HEK293 (cell line): ENCODE measurements around the gene PRSS22.

ENCODE experiments used
- FEZF1 ChIP-seq: fragments of 450-650 bp; formaldehyde crosslinking; IDR thresholded peaks from 2 replicates; pipeline ENCODE4 v1.5.1; 2016; ENCODE audit warnings: missing biosample characterization, missing genetic modification characterization
- GLIS1 ChIP-seq: fragments of 450-650 bp; formaldehyde crosslinking; IDR thresholded peaks from 2 replicates; pipeline ENCODE4 v1.5.1; 2016; ENCODE audit warnings: missing biosample characterization, missing genetic modification characterization
- HOXA7 ChIP-seq: sonication (generic); formaldehyde crosslinking; IDR thresholded peaks from 2 replicates; pipeline ENCODE4 v1.8.1; 2022; ENCODE audit warnings: missing genetic modification reagents, borderline replicate concordance
- HOXD13 ChIP-seq: sonication (generic); formaldehyde crosslinking; IDR thresholded peaks from 2 replicates; pipeline ENCODE4 v1.8.0; 2022; ENCODE audit warnings: missing genetic modification reagents, borderline replicate concordance
- KLF10 ChIP-seq: fragments of 450-650 bp; IDR thresholded peaks from 2 replicates; pipeline ENCODE4 v1.5.1; 2018; ENCODE audit warnings: missing biosample characterization, mild to moderate bottlenecking, missing genetic modification characterization
- OSR2 ChIP-seq: fragments of 450-650 bp; formaldehyde crosslinking; IDR thresholded peaks from 2 replicates; pipeline ENCODE4 v1.5.1; 2016; ENCODE audit warnings: missing biosample characterization, missing genetic modification characterization
- PRDM4 ChIP-seq: fragments of 450-650 bp; formaldehyde crosslinking; IDR thresholded peaks from 2 replicates; pipeline ENCODE4 v1.5.1; 2017; ENCODE audit warnings: missing biosample characterization, missing genetic modification characterization
- WT1 ChIP-seq: fragments of 450-650 bp; formaldehyde crosslinking; IDR thresholded peaks from 2 replicates; pipeline ENCODE4 v1.5.1; 2016; ENCODE audit warnings: missing biosample characterization, missing genetic modification characterization
- ZBTB1 ChIP-seq: fragments of 450-650 bp; formaldehyde crosslinking; IDR thresholded peaks from 2 replicates; pipeline ENCODE4 v1.5.1; 2016; ENCODE audit warnings: missing biosample characterization, missing genetic modification characterization
- ZFP3 ChIP-seq: fragments of 450-650 bp; formaldehyde crosslinking; IDR thresholded peaks from 2 replicates; pipeline ENCODE4 v1.5.1; 2016; ENCODE audit warnings: low read depth, missing biosample characterization, missing genetic modification characterization
- ZNF121 ChIP-seq: fragments of 450-650 bp; formaldehyde crosslinking; IDR thresholded peaks from 2 replicates; pipeline ENCODE4 v1.5.1; 2016; ENCODE audit warnings: missing biosample characterization, missing genetic modification characterization
- ZNF157 ChIP-seq: fragments of 450-650 bp; formaldehyde crosslinking; IDR thresholded peaks from 2 replicates; pipeline ENCODE4 v1.5.1; 2016; ENCODE audit warnings: missing biosample characterization, missing genetic modification characterization
- ZNF184 ChIP-seq: fragments of 450-650 bp; IDR thresholded peaks from 2 replicates; pipeline ENCODE4 v1.5.1; 2018; ENCODE audit warnings: missing biosample characterization, mild to moderate bottlenecking, missing genetic modification characterization
- ZNF2 ChIP-seq: fragments of 450-650 bp; formaldehyde crosslinking; IDR thresholded peaks from 2 replicates; pipeline ENCODE4 v1.5.1; 2016; ENCODE audit warnings: missing biosample characterization, missing genetic modification characterization
- ZNF214 ChIP-seq: fragments of 450-650 bp; formaldehyde crosslinking; IDR thresholded peaks from 2 replicates; pipeline ENCODE4 v1.5.1; 2017; ENCODE audit warnings: missing biosample characterization, mild to moderate bottlenecking, missing genetic modification characterization, borderline replicate concordance
- ZNF266 ChIP-seq: fragments of 450-650 bp; formaldehyde crosslinking; IDR thresholded peaks from 2 replicates; pipeline ENCODE4 v1.5.1; 2016; ENCODE audit warnings: missing biosample characterization, missing genetic modification characterization, low read depth
- ZNF274 ChIP-seq, 2 experiments: fragments of 200-500 bp in 1 of 2; fragments of 450-650 bp in 1 of 2; sonication (Bioruptor generic) in 1 of 2; formaldehyde crosslinking in 1 of 2; IDR thresholded peaks; 2 replicates each; pipeline versions ENCODE4 v1.5.1 to v1.6.1; 2014 to 2016; ENCODE audit warnings: borderline replicate concordance in 1 of 2, inconsistent platforms in 1 of 2, low read length in 1 of 2, missing biosample characterization in 1 of 2, missing genetic modification characterization in 1 of 2
- ZNF280D ChIP-seq: fragments of 450-650 bp; formaldehyde crosslinking; IDR thresholded peaks from 2 replicates; pipeline ENCODE4 v1.5.1; 2016; ENCODE audit warnings: missing biosample characterization, missing genetic modification characterization
- ZNF404 ChIP-seq: fragments of 450-650 bp; formaldehyde crosslinking; IDR thresholded peaks from 2 replicates; pipeline ENCODE4 v1.5.1; 2017; ENCODE audit warnings: missing biosample characterization, missing genetic modification characterization
- ZNF433 ChIP-seq: fragments of 450-650 bp; formaldehyde crosslinking; IDR thresholded peaks from 2 replicates; pipeline ENCODE4 v1.5.1; 2016; ENCODE audit warnings: missing biosample characterization, missing genetic modification characterization, low read depth
- ZNF518A ChIP-seq: fragments of 450-650 bp; formaldehyde crosslinking; conservative IDR thresholded peaks from 2 replicates; pipeline ENCODE4 v1.5.1; 2016; ENCODE audit warnings: low read depth, missing biosample characterization, missing genetic modification characterization
- ZNF530 ChIP-seq: fragments of 450-650 bp; formaldehyde crosslinking; IDR thresholded peaks from 2 replicates; pipeline ENCODE4 v1.5.1; 2016; ENCODE audit warnings: low read depth, missing biosample characterization, missing genetic modification characterization
- ZNF544 ChIP-seq: fragments of 450-650 bp; formaldehyde crosslinking; IDR thresholded peaks from 2 replicates; pipeline ENCODE4 v1.5.0; 2017; ENCODE audit warnings: missing biosample characterization, missing genetic modification characterization
- ZNF596 ChIP-seq: fragments of 450-650 bp; IDR thresholded peaks from 2 replicates; pipeline ENCODE4 v1.5.0; 2018; ENCODE audit warnings: missing biosample characterization, mild to moderate bottlenecking, missing genetic modification characterization, moderate library complexity
- ZNF621 ChIP-seq: fragments of 450-650 bp; formaldehyde crosslinking; IDR thresholded peaks from 2 replicates; pipeline ENCODE4 v1.5.1; 2017; ENCODE audit warnings: missing biosample characterization, missing genetic modification characterization
- ZNF704 ChIP-seq: fragments of 450-650 bp; formaldehyde crosslinking; IDR thresholded peaks from 2 replicates; pipeline ENCODE4 v1.5.1; 2016; ENCODE audit warnings: missing biosample characterization, missing genetic modification characterization
- ZNF707 ChIP-seq: fragments of 450-650 bp; formaldehyde crosslinking; IDR thresholded peaks from 2 replicates; pipeline ENCODE4 v1.5.1; 2016; ENCODE audit warnings: missing biosample characterization, missing genetic modification characterization
- ZNF768 ChIP-seq: fragments of 450-650 bp; formaldehyde crosslinking; IDR thresholded peaks from 2 replicates; pipeline ENCODE4 v1.5.1; 2018; ENCODE audit warnings: missing biosample characterization, mild to moderate bottlenecking, missing genetic modification characterization
- ZSCAN30 ChIP-seq: fragments of 450-650 bp; IDR thresholded peaks from 2 replicates; pipeline ENCODE4 v1.5.1; 2018; ENCODE audit warnings: missing biosample characterization, mild to moderate bottlenecking, missing genetic modification characterization, moderate library complexity

PRSS22 gene

DNA sequence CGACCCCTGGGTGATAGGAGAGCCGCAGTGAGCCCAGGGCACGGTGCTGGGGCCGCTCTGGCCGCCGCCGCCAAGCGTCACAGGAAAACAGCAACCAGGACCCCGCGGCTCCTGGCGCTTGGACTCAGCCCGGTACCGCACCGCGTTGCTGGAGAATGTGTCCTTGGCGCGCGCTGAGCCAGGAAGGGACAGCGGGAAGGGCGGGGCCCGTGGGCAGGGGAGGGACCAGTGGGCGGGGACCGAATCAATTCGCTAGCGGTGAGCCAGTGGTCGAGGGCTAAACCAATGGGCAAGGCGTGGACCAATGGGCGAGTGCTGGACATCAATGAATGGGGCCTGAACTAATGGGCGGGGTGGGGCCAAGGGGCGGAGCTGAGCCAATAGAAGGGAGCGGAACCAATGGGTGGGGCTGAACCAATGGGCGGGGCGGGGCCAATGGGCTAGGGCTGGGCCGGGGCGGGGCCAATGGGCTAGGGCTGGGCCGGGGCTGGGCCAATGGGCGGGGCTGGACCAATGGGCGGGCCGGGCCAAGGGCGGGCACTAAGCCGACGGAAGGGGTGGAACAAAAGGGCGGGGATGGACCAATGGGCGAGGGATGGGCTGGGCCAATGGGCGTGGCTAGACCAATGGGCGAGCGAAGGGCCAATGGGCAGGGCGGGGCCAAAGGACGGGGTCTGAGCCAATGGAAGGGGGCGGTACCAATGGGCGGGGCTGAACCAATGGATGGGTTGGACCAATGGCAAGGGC is 47.4 kb upstream of the PRSS22 start (continued):
- TF ChIP-seq ZNF621 (tag by site-specific recombination) (no peak), ZNF707 (tag by site-specific recombination) (no peak), ZNF704 (tag by site-specific recombination) (no peak), ZNF184 (tag by site-specific recombination) (no peak), ZFP3 (tag by site-specific recombination) (no peak), WT1 (tag by site-specific recombination) (no peak), ZBTB1 (tag by site-specific recombination) (no peak), ZNF280D (tag by site-specific recombination) (no peak), ZSCAN30 (tag by site-specific recombination) (peak; percentile 76), ZNF274 (IDR thresholded peaks at IDR 0.05; ENCODE audit: low read length) (no peak), ZNF274 (tag by site-specific recombination; IDR thresholded peaks at IDR 0.05; ENCODE audit: borderline replicate concordance) (no peak), ZNF518A (no peak), ZNF404 (tag by site-specific recombination) (no peak), HOXD13 (no peak), ZNF266 (tag by site-specific recombination) (no peak), OSR2 (no peak), ZNF121 (tag by site-specific recombination) (no peak), GLIS1 (tag by site-specific recombination) (peak; percentile 67; the same call in 1 of the 2 replicates), ZNF544 (tag by site-specific recombination) (no peak), PRDM4 (tag by site-specific recombination) (0 out of 2 replicates have a peak, but pooled peaks have one; percentile 3), ZNF768 (no peak), ZNF530 (tag by site-specific recombination) (no peak), ZNF433 (tag by site-specific recombination) (no peak), ZNF157 (tag by site-specific recombination) (no peak), ZNF596 (tag by site-specific recombination) (no peak; the same call in 1 of the 2 replicates), HOXA7 (CRISPR knock-in tag) (no peak), FEZF1 (tag by site-specific recombination) (no peak), KLF10 (tag by site-specific recombination) (peak; percentile 80), ZNF214 (tag by site-specific recombination) (no peak), ZNF2 (tag by site-specific recombination) (peak; percentile 73; the same call in 1 of the 2 replicates)
